ENCODE data around the gene MECR. TPM values are rescaled to one million over a fixed set of nuclear protein-coding genes. Genes with fewer than 3 reads are reported as not detected.

The MECR gene
- polyA plus RNA-seq, 6 donors from 2014 or later, result 9.6 to 16.9 (median 13.6) TPM

GRCh38 chr1:29200906-29201594 is 29.7 kb downstream of the MECR start:
- Mint-ChIP-seq H3K27me3 (no peaks in the 10 kb centered on the region), H3K27ac (peak overlapping the region in 1 of 6 donors; percentile 27), H3K4me1 (peaks cover 0 to 3% (median 1%) of the 10 kb centered on the region in 3 donors), H3K4me3 (no peak overlapping the region), H3K9me3 (no peaks in the 10 kb centered on the region), H3K36me3 (no peaks in the 10 kb centered on the region)
- ATAC-seq (ENCODE audit: low read depth in 2 of 2) (no peak), DNase-seq (no peak)

- Mint-ChIP-seq H3K27me3 (no peaks in the 10 kb centered on the region), H3K9me3 (no peaks in the 10 kb centered on the region), H3K4me3 (no peak overlapping the region), H3K36me3 (no peaks in the 10 kb centered on the region), H3K27ac (no peak overlapping the region), H3K4me1 (peaks cover 0 to 3% (median 1%) of the 10 kb centered on the region in 3 donors)
- ATAC-seq (ENCODE audit: low read depth in 2 of 2) (no peak), DNase-seq (no peak)
Observed at GRCh38 chr1:29197993-29198392, 32.7 kb downstream of the MECR start.

- peak; percentile 85 to 94 for ATAC-seq (ENCODE audit: low read depth in 2 of 2)
- no peak for DNase-seq
- Mint-ChIP-seq H3K4me3 (no peak overlapping the region), H3K9me3 (no peaks in the 10 kb centered on the region), H3K4me1 (peaks cover 0 to 1% (median 0%) of the 10 kb centered on the region in 3 donors), H3K36me3 (no peaks in the 10 kb centered on the region), H3K27me3 (no peaks in the 10 kb centered on the region), H3K27ac (no peak overlapping the region)
Observed at GRCh38 chr1:29197590-29197924, 33.2 kb downstream of the MECR start.

- H3K36me3 Mint-ChIP-seq, result no peaks in the 10 kb centered on the region
- DNase-seq (no peak), ATAC-seq (ENCODE audit: low read depth in 2 of 2) (no peak)
- H3K27ac Mint-ChIP-seq, result no peak overlapping the region
- H3K27me3 Mint-ChIP-seq, result no peaks in the 10 kb centered on the region
- no peaks in the 10 kb centered on the region for H3K9me3 Mint-ChIP-seq
- no peak overlapping the region for H3K4me3 Mint-ChIP-seq
- peaks cover 0 to 1% (median 0%) of the 10 kb centered on the region in 3 donors for H3K4me1 Mint-ChIP-seq
Observed at GRCh38 chr1:29196863-29197589, 33.7 kb downstream of the MECR start.

- H3K9me3 Mint-ChIP-seq, result no peaks in the 10 kb centered on the region
- ATAC-seq (ENCODE audit: low read depth in 2 of 2) (no peak), DNase-seq (no peak)
- no peaks in the 10 kb centered on the region for H3K27me3 Mint-ChIP-seq
- no peaks in the 10 kb centered on the region for H3K36me3 Mint-ChIP-seq
- no peak overlapping the region for H3K27ac Mint-ChIP-seq
- no peak overlapping the region for H3K4me3 Mint-ChIP-seq
- H3K4me1 Mint-ChIP-seq, result no peaks in the 10 kb centered on the region
Observed at GRCh38 chr1:29195881-29196291, 34.8 kb downstream of the MECR start.

- DNase-seq, result no peak
- Mint-ChIP-seq H3K9me3 (no peaks in the 10 kb centered on the region), H3K4me1 (no peaks in the 10 kb centered on the region), H3K27me3 (no peaks in the 10 kb centered on the region), H3K4me3 (peak overlapping the region in 1 of 8 donors; percentile 41), H3K36me3 (no peaks in the 10 kb centered on the region), H3K27ac (peak overlapping the region in 2 of 6 donors; percentile 72 to 89)
- ATAC-seq (ENCODE audit: low read depth in 2 of 2), result no peak
Observed at GRCh38 chr1:29193879-29194455, 36.8 kb downstream of the MECR start.

GRCh38 chr1:29190718-29191117 is 40.0 kb downstream of the MECR start:
- no peaks in the 10 kb centered on the region for H3K27me3 Mint-ChIP-seq
- H3K36me3 Mint-ChIP-seq, result no peaks in the 10 kb centered on the region

GRCh38 chr1:29186707-29187106 is 44.0 kb downstream of the MECR start:
- no peak overlapping the region for H3K27ac Mint-ChIP-seq
- H3K36me3 Mint-ChIP-seq, result no peaks in the 10 kb centered on the region
- H3K4me1 Mint-ChIP-seq, result peaks cover 0 to 12% (median 4%) of the 10 kb centered on the region in 3 donors
- ATAC-seq (ENCODE audit: low read depth in 2 of 2) (no peak), DNase-seq (no peak)
- H3K27me3 Mint-ChIP-seq, result no peaks in the 10 kb centered on the region
- peak overlapping the region in 1 of 8 donors; percentile 66 for H3K4me3 Mint-ChIP-seq
- H3K9me3 Mint-ChIP-seq, result no peaks in the 10 kb centered on the region

More at GRCh38 chr1:29190718-29191117, 40.0 kb downstream of the MECR start:
- Mint-ChIP-seq H3K4me3 (no peak overlapping the region), H3K4me1 (no peaks in the 10 kb centered on the region), H3K9me3 (no peaks in the 10 kb centered on the region), H3K27ac (no peak overlapping the region)
- DNase-seq (no peak), ATAC-seq (ENCODE audit: low read depth in 2 of 2) (no peak)

- Mint-ChIP-seq H3K27me3 (no peaks in the 10 kb centered on the region), H3K4me1 (peaks cover 0 to 12% (median 4%) of the 10 kb centered on the region in 3 donors), H3K27ac (no peak overlapping the region), H3K4me3 (peak overlapping the region in 2 of 8 donors; percentile 2 to 66), H3K36me3 (no peaks in the 10 kb centered on the region), H3K9me3 (no peaks in the 10 kb centered on the region)
- no peak for DNase-seq
- no peak for ATAC-seq (ENCODE audit: low read depth in 2 of 2)
Observed at GRCh38 chr1:29186252-29186651, 44.5 kb downstream of the MECR start.

- Mint-ChIP-seq H3K9me3 (no peaks in the 10 kb centered on the region), H3K27ac (no peak overlapping the region), H3K4me3 (peak overlapping the region in 6 of 8 donors; percentile 16 to 95 (median 86)), H3K36me3 (peaks cover 6 to 8% of the 10 kb centered on the region in 2 donors), H3K27me3 (no peaks in the 10 kb centered on the region), H3K4me1 (peaks cover 24 to 39% (median 27%) of the 10 kb centered on the region in 3 donors)
- DNase-seq (no peak), ATAC-seq (ENCODE audit: low read depth in 2 of 2) (no peak)
Observed at GRCh38 chr1:29183287-29183686, 47.4 kb downstream of the MECR start.

- Mint-ChIP-seq H3K4me3 (peak within 1 kb of the TSS; percentile 85 to 97 (median 94)), H3K4me1 (peaks cover 29 to 53% (median 35%) of the 10 kb centered on the region in 3 donors)
- ATAC-seq (ENCODE audit: low read depth in 2 of 2), result peak; percentile 84 to 87
Observed at GRCh38 chr1:29181413-29182225, 49.1 kb downstream of the MECR start, which contains the start of gene SRSF4. Gene SRSF4 (minus strand): TSS chr1:29181900. CDS start chr1:29181752, 148 bp downstream.

GRCh38 chr1:29180497-29181412 is 50.0 kb downstream of the MECR start:
- Mint-ChIP-seq H3K36me3 (peaks cover 6 to 8% of the 10 kb centered on the region in 2 donors), H3K27ac (peak overlapping the region; percentile 72 to 97 (median 92)), H3K27me3 (no peaks in the 10 kb centered on the region), H3K4me3 (peak overlapping the region; percentile 85 to 97 (median 94)), H3K9me3 (no peaks in the 10 kb centered on the region), H3K4me1 (peaks cover 32 to 62% (median 39%) of the 10 kb centered on the region in 3 donors)
- DNase-seq, result no peak
- no peak for ATAC-seq (ENCODE audit: low read depth in 2 of 2)

More at GRCh38 chr1:29181413-29182225, 49.1 kb downstream of the MECR start, which contains the start of gene SRSF4:
- Mint-ChIP-seq H3K27ac (peak within 1 kb of the TSS; percentile 88 to 97 (median 94)), H3K27me3 (no peaks in the 10 kb centered on the region), H3K9me3 (no peaks in the 10 kb centered on the region), H3K36me3 (peaks cover 6 to 8% of the 10 kb centered on the region in 2 donors)
- peak; percentile 99 for DNase-seq

All from naive B cell (primary cell).